CD4-positive, alpha-beta T cell treated with Interleukin-4 for 4 hours (primary cell): ENCODE measurements around the gene CUL2.
"Not testable (repeated sequence)": the region's sequence is repeated elsewhere in the genome, so short reads cannot be mapped to it uniquely, and the experiment has no call there.

Source experiments
- DNase-seq: peaks from one replicate; pipeline ENCODE4 v3.0.0-alpha.2; 2020

Gene CUL2

GRCh38 chr10:35017608-35018007 lies 72.5 kb downstream of the CUL2 start:
- DNase-seq, result no peak

- no peak for DNase-seq
Observed at GRCh38 chr10:35015843-35016408, 74.2 kb downstream of the CUL2 start.

DNA sequence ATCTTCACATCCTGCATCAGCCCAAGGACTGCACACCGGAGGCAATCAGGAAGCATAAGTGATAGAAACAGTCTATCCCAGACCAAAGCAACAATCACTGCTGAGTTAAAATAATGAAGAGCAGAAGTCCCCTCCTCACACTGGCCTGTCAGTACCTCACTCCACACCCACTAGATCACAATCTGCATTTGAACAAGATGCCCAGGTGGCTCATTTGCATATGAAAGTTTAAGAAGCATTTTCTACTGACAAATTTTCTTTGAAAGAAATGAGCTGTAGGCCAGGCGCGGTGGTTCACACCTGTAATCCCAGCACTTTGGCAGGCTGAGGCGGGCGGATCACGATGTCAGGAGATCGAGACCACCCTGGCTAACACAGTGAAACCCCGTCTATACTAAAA lies 77.4 kb downstream of the CUL2 start:
- no peak for DNase-seq

GRCh38 chr10:35011771-35012191 lies 78.4 kb downstream of the CUL2 start:
- DNase-seq, result peak; percentile 17

GRCh38 chr10:35007858-35008301 lies 82.3 kb downstream of the CUL2 start:
- DNase-seq, result no peak

DNA sequence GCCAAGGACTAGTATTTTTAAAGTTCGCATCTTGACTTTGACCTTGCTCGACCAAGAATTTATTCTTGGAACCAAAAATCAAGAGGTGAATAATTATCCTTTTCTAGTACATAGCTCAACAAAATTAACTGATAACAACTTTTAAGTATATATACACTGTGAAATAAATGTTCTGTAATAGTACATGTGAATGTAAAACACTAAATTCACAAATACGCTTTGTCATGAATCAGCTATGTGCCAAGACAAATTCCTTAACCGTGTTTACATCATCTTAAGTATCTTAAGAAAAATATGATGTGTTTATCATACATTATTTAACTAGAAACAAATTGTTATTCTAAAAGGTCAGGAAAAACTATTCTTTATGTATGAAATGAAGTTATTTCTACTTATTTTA lies 83.3 kb downstream of the CUL2 start:
- no peak for DNase-seq

GRCh38 chr10:35005868-35006267 lies 84.3 kb downstream of the CUL2 start:
- no peak for DNase-seq

DNA sequence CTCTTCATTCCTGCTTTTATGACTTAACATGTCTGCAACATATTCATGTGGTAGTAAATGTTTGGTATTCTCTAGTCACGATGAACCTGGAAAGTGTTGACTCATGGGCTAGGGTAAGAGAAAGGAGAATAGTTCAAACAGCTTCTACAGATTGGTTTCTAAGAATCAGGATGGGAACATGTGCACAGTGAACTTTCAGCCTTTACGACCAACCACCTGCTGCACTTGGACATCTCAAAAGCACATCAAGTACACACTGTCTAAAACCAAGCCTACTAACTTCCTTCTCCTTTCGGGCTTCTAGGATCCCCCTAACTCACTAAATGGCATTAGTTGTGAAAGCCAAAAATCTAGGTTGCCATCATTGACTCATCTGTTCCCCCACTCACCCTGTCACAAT lies 85.5 kb downstream of the CUL2 start:
- no peak for DNase-seq

DNA sequence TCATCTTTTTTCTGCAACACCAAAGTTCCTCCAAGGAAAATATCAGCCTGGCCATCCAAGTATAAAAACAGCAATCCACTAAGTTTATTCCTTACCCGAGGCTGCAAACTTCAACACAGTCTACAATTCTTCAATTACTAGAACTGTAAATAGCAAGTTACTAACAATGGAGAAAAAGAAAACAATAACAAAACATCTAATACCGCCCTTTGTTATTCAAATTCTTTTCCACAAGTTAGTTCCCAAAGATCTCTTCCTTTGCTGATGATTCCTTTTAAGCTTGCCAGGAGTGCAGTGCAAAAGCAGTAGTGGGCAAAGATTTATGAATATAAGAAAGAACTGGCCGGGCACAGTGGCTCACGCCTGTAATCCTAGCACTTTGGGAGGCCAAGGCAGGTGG lies 86.2 kb downstream of the CUL2 start:
- no peak for DNase-seq

DNA sequence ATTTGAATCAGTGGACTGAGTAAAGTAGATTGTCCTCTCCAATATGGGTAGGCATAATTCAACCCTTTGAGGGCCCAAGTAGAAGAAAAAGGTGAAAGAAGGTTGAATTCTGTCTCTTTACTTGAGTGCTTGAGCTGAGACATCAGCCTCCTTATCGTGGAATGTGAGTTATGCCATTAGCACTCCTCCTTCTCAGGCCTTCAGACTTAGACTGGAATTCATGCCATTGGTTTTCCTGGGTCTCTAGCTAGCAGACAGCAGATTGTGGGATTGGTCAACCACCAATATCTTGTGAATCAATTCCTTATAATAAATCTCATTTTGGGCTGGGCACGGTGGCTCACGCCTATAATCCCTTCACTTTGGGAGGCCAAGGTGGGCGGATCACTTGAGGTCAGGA lies 89.2 kb downstream of the CUL2 start:
- no peak for DNase-seq

GRCh38 chr10:34999532-34999931 lies 90.6 kb downstream of the CUL2 start:
- no peak for DNase-seq

GRCh38 chr10:34998940-34999339 lies 91.2 kb downstream of the CUL2 start:
- no peak for DNase-seq

DNA sequence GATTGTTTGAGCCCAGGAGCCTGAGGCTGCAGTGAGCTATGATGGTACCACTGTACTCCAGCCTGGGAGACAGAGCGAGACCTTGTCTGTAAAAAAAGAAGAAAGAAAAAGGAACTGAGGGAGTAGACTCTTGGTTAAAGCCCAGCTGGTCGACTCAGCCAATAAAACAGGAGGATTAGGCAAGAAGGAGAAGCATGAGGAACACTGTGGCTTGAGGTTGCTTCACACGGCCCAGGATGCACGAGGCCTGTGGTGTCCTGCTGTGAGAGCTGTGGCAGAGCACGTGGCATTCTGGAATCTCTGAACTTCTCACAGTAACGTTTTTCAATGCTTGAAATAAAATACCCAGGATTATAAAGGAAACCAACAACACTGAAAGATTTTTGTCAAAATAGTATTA lies 93.3 kb downstream of the CUL2 start:
- no peak for DNase-seq

DNA sequence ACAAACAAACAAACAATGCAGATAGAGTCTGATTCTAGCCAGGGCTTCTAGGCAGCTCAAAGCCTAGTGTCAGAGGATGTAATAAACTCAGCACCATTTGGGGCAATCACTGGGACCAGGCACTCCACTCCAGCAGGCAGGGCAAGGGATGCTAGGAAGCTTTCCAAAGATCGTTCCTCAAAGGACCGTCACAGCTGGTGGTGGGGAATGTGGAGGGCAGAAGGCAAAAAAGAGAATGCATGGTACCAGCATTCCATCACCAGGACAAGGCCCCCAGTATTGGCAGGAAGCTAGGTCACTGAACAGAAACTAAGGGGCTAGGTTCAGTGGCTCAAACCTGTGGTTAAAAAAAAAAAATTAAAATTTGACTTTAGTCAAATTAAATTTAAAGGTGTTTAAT lies 94.2 kb downstream of the CUL2 start:
- no peak for DNase-seq

DNA sequence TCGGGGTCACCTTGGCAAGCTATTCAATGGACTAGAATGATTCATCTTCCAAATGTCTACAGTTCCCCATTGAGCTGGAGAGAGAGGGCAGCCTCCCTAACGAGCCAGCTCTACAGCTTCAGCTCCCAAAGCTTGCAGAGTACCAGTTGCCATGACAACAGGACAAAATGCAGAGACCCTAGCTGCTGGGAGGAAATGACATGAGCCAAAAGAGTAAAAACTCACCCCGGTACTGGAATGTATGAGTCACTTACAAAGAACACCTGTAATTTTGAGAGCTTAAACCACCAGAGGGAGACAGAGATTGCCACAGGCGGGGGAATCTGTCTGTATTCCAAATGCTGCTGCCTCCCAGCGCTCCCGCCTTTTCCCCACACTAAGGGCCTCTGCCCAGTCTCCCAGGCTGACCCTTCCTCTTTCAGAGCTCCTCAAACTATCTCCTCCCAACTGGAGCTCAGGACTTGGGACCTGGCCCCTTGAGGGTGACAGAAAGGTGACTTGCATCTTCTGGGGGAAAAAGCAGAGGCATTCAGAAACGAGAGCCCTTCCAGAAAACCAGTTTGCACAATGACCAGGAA lies 95.5 kb downstream of the CUL2 start:
- DNase-seq, result peak; percentile 78

GRCh38 chr10:34993782-34994181 lies 96.4 kb downstream of the CUL2 start:
- DNase-seq, result no peak

DNA sequence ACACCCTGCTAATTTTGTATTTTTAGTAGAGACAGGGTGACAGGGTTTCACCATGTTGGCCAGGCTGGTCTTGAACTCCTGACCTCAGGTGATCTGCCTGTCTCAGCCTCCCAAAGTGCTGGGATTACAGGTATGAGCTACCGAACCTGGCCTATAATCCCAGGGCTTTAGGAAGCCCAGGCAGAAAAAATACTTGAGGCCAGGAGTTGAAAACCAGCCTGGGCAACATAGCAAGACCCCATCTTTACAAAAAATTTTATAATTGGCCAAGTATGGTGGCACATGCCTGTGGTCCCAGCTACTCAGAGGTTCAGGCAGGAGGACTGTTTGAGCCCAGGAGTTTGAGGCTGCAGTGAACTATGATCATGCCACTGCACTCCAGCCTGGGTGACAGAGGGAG lies 99.0 kb downstream of the CUL2 start:
- not testable (repeated sequence) for DNase-seq

- DNase-seq, result no peak
Observed at GRCh38 chr10:34988397-34989067, 101.6 kb downstream of the CUL2 start.

- no peak for DNase-seq
Observed at GRCh38 chr10:34985823-34986222, 104.3 kb downstream of the CUL2 start.

- no peak for DNase-seq
Observed at GRCh38 chr10:34985146-34985545, 105.0 kb downstream of the CUL2 start.

DNA sequence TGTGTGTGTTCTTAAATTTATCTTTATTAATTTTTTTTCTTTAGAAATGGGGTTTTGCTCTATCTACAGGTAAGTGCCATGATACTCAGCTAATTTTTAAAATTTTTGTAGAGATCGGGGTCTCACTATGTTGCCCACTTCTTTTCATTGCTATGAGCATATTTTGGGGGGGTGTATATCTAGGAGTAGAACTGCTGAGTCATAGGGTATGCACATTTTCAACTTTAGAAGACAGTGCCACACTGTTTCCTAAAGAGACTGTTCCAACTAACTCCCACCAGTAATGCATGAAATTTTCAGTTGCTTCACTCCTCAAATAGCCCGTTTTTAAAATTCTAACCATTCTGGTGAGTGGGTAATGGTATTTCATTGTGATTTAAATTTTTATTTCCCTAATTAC lies 108.3 kb downstream of the CUL2 start:
- no peak for DNase-seq

- DNase-seq, result no peak
Observed at GRCh38 chr10:34979938-34980337, 110.2 kb downstream of the CUL2 start.

- no peak for DNase-seq
Observed at GRCh38 chr10:34978080-34978479, 112.1 kb downstream of the CUL2 start.

DNA sequence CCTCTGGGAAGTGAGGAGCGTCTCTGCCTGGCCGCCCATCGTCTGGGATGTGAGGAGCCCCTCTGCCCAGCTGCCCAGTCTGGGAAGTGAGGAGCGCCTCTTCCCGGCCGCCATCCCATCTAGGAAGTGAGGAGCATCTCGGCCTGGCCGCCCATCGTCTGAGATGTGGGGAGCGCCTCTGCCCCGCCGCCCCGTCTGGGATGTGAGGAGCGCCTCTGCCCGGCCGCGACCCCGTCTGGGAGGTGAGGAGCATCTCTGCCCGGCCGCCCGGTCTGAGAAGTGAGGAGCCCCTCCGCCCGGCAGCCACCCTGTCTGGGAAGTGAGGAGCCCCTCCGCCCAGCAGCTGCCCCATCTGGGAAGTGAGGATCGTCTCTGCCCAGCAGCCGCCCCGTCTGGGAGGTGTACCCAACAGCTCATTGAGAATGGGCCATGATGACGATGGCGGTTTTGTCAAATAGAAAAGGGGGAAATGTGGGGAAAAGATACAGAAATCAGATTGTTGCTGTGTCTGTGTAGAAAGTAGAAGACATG lies 113.7 kb downstream of the CUL2 start:
- not testable (repeated sequence) for DNase-seq
